Measurements from ENCODE around the gene TENM4.

The TENM4 gene

GRCh38 chr11:79336797-79337517 lies 103.9 kb downstream of the TENM4 start:
- no peak for DNase-seq

GRCh38 chr11:79335681-79336080 lies 105.1 kb downstream of the TENM4 start:
- DNase-seq = no peak

DNA sequence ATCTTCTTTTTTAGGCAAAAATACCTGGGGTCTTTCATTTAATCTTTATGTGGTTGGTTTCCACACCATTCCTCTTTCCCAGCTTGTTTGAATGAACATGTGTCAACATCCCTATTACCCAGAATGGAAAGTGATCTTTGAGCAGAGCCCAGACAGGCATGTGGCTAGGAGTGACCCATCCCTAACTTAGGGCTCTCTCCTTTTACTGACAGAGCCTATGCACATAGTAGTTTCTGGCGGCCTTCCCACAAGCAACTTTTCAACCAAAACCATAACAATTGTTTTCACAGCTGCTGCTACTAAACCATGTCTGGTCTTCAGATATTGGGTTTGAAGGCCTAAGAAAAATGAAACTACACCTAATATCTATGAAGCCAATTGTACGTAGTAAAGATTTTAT lies 107.5 kb downstream of the TENM4 start:
- no peak for DNase-seq

DNA sequence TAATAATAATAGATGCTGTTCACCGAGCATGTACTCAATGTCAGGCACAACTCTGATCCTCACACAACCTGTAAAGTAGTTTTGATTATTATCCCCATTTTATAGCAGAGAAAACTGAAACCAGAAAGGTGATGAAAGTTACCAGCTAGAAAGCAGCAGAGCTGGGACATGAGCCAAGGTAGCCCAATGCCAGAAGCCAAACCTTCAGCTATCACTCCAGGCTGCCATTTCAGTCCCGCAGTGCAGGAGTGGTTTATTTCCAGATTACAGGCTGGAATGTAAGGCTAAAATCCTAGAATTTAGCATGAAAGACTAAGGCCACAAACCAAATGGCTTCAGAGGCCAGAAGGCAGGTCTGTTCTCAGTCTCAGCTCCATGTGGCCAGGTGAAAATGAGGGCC lies 108.8 kb downstream of the TENM4 start:
- no peak for DNase-seq

DNA sequence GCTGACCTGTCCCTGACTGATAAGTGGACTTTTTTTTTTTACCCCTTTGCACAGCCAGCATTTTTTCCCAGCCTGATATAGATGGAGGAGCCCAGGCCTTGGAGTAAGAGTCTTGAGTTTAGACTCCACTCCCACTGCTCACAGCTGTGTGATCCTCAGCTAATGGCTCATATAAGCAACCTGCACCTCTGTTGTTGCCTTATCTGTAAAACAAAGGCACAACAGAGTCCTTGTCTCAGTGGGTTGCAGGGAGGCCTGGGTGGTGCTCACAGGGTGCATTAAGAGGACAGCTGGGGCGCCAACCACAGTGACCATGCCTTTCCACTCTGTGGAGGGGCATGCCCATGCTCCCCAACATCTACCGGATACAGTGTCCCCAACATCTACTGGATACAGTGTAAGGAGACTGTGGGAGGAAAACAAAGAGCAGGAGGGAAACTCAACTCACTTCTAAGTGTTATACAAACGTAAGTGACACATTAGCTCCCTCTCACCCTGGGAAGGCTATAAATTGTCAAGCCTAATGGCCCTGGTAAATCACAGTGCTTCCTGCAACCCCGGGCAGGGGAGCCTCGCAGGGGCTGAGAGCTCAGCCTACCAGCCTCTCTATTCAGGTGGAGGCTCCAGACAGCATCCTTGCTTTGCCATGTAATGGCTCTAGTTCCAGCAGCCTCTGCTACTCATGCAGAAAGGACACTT lies 109.5 kb downstream of the TENM4 start:
- DNase-seq = no peak

GRCh38 chr11:79330651-79331050 lies 110.2 kb downstream of the TENM4 start:
- DNase-seq = no peak

- DNase-seq = no peak
Measured at GRCh38 chr11:79329561-79329960, 111.3 kb downstream of the TENM4 start.

- DNase-seq = no peak
Measured at GRCh38 chr11:79328402-79328801, 112.4 kb downstream of the TENM4 start.

DNA sequence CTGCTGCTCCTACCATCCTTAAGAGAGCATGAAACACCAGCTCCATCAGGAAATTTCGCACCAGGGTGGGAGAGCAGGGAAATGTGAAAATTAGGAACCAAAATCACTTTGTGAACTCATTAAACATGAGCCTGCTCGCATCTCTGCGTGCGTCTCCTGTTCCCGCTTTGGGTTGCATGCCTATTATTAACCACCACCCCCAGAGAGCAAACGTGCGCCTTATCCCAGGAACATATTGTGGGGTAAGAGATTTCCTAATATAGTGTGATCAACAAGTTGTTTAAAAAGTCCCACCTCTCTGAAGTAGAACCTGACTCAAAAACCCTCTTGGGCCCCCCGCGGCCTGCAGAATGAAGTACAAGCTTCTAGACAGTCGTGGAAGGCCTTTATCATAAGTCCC lies 115.0 kb downstream of the TENM4 start:
- no peak for DNase-seq

GRCh38 chr11:79321263-79321662 lies 119.6 kb downstream of the TENM4 start:
- DNase-seq = no peak

DNA sequence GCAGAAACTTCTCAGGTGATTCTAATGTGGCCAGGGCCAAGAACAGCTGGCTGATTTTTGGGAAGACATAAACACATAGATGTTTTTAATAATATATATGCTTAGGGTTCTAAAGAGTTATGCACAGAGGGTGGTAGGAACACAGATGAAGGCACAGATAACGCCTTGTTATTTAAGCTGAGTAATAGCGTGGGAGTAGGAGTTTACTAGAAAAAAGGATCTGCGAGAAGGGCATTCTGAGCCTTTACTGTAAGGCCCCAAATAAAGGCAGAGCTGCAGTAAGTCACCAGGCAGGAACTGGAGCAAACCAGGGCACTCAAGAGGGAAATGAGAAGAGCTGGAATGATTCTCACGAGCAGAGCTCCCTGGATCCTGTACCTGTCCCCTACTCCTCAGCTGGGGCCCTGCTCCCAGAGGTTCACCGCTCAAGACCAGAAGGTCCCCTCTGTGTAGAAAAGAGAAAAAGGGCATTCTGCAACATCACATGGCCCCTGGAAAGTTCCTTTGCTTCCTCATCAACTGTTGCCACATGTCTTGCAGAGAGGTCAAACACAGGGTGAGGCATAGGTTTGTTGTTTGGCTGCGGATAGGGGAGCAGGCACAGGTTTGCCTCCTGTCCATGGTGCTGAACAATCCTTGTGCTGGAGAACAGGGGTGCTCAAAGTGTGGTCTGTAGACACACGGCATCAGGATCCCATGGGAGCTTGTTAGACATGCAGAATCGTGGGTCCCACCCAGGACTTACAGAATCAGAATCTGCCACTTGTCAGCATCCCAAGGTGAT lies 125.7 kb downstream of the TENM4 start:
- no peak for DNase-seq

DNA sequence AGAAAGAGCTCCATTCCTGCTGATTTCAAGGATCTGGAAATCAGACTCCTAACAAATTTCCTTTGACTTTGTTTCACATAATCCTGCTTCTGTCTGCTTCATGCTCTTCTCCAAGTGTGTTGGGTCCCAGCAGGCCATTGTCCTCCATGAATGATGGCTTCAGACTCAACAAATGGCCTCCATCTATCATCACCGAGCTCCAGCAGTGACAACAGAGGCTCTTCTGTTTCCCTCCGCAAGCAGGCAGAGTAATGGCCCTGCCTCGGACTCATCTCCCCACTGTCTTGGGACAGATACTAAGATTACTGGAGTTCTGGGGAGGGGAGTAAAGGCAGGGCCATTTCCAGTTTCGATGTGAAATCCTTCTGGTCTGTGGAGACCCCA lies 127.3 kb downstream of the TENM4 start:
- DNase-seq = no peak

GRCh38 chr11:79312617-79313529 lies 128.0 kb downstream of the TENM4 start:
- DNase-seq = no peak

- DNase-seq = no peak
Measured at GRCh38 chr11:79311461-79311860, 129.4 kb downstream of the TENM4 start.

GRCh38 chr11:79309407-79309806 lies 131.4 kb downstream of the TENM4 start:
- DNase-seq = no peak

DNA sequence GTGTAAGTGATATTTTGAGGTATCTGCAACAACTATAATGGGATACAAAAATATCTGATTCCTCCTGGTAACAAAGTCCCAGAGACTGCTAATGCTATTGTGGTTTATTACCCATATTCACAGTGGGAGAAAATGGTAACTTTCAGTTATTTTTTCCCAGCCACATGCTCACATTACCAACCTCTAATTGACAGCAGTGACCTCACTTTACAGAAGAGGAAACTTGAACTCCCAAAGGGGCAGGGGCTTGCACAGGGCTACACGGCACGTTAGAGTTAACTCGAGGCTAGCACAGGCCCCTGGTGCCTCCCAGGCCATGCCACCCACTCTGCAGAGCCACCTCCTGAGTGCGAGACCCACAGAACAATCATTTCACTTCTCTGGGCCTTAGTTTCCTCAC lies 132.4 kb downstream of the TENM4 start:
- DNase-seq = no peak

DNA sequence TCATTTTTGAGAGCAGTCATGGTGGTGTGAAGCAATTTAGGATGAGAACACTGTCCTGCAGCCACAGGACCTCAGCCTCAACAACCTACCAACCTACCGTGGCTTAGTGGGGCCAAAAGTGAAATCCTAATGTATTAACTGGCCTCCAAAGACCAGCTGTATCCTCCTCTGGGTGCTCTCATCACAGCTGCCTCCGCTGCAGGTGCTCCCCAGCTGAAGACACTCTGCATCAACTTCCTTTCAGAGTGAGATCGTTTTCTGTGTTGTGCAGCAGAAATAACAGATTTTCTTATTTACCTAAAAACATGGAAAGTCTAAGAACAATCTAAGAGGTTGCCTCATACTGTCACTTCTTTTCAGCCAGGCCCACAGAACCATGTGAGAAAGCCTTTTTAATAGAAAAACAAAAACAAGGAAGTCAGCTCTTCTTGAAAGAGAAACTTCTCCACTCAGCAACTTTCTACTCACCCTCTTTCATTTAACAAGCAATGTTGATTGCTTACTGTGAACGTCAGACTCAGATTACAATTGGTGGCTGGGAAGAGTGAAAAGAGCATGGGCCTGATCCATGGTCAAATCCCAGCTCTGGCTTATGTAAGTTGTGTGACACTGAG lies 136.1 kb downstream of the TENM4 start:
- DNase-seq = no peak

DNA sequence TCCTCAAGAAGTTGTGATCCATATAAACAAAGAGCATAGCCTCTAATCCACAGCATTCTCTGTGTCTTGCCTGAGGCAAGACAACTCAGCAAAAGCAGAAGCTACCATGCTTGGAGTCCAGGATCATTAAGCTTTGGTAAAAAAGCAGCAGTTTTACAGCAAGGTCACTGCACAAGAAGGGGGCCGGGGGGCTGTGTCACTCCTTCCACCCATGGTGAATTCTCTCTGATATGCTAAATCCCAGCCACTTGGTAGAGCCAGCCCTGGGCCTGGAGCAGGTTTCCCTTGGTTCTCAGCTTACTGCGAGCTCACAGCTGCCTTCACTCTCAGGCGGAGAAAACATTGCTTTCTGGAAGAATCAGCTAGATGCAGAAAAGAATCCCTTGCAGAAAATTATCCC lies 144.7 kb downstream of the TENM4 start:
- DNase-seq = no peak

GRCh38 chr11:79294845-79295731 lies 145.7 kb downstream of the TENM4 start:
- DNase-seq = no peak

GRCh38 chr11:79291948-79292347 lies 148.9 kb downstream of the TENM4 start:
- no peak for DNase-seq

GRCh38 chr11:79290761-79291160 lies 150.1 kb downstream of the TENM4 start:
- DNase-seq = no peak
